Sigmoid colon (tissue), 3 donors: ENCODE results near the gene EHBP1.

Experiments used
- CTCF ChIP-seq, 4 experiments: fragments of 450-650 bp in 3 of 4; fragments of 200-600 bp in 1 of 4; IDR thresholded peaks; one replicate each; pipeline ENCODE4 v1.5.1; 2016 to 2019; ENCODE audit warnings: antibody characterized with exemption in 4 of 4, mild to moderate bottlenecking in 3 of 4, moderate library complexity in 2 of 4
- POLR2A ChIP-seq, 2 donors: fragments of 450-650 bp; IDR thresholded peaks; one replicate each; pipeline ENCODE4 v1.6.1; 2016; ENCODE audit warnings: antibody characterized with exemption in 2 of 2, mild to moderate bottlenecking in 2 of 2, moderate library complexity in 2 of 2

- no peak for TF ChIP-seq CTCF (IDR thresholded peaks at IDR 0.05)
- no peak for TF ChIP-seq POLR2A (IDR thresholded peaks at IDR 0.05)
These were observed 348.5 kb downstream of the EHBP1 start for GRCh38 chr2:63053889-63054602.
